NCI-H526 treated with DMSO at 0.1 percent for 48 hours (cell line): ENCODE results near the gene NHLH1.
A peak's percentile ranks its signal among the peaks of the same experiment; 100 is the strongest.

Source experiments
- DNase-seq: peaks from one replicate; lab custom pipeline; 2025; lab: John Stamatoyannopoulos, UW

Gene NHLH1

GRCh38 chr1:160359559-160360226 is 7.2 kb upstream of the NHLH1 start:
- no peak for DNase-seq

GRCh38 chr1:160360227-160360695 is 6.6 kb upstream of the NHLH1 start:
- DNase-seq, result no peak

- DNase-seq, result no peak
Measured at GRCh38 chr1:160361199-160361598, 5.7 kb upstream of the NHLH1 start.

- DNase-seq, result no peak
Measured at GRCh38 chr1:160361814-160362167, 5.1 kb upstream of the NHLH1 start.

- DNase-seq, result no peak
Measured at GRCh38 chr1:160362168-160362957, 4.5 kb upstream of the NHLH1 start.

GRCh38 chr1:160363010-160363409 is 3.9 kb upstream of the NHLH1 start:
- no peak for DNase-seq

- no peak for DNase-seq
Measured at GRCh38 chr1:160363951-160364735, 2.7 kb upstream of the NHLH1 start.

GRCh38 chr1:160365325-160365724 is 1.5 kb upstream of the NHLH1 start:
- DNase-seq, result no peak

GRCh38 chr1:160367516-160367900 is 637 bp downstream of the NHLH1 start:
- no peak for DNase-seq

- no peak for DNase-seq
Measured at GRCh38 chr1:160367934-160368923, 1.4 kb downstream of the NHLH1 start.

GRCh38 chr1:160369087-160369486 is 2.2 kb downstream of the NHLH1 start:
- DNase-seq, result no peak

GRCh38 chr1:160370561-160371345 is 3.9 kb downstream of the NHLH1 start:
- no peak for DNase-seq

- DNase-seq, result no peak
Measured at GRCh38 chr1:160371346-160371631, 4.4 kb downstream of the NHLH1 start.

- DNase-seq, result no peak
Measured at GRCh38 chr1:160371756-160372155, 4.9 kb downstream of the NHLH1 start.

- DNase-seq, result no peak
Measured at GRCh38 chr1:160373696-160374095, 6.8 kb downstream of the NHLH1 start.

GRCh38 chr1:160374306-160375110 is 7.6 kb downstream of the NHLH1 start:
- no peak for DNase-seq

- DNase-seq, result no peak
Measured at GRCh38 chr1:160375788-160376524, 9.1 kb downstream of the NHLH1 start.

GRCh38 chr1:160376525-160377131 is 9.8 kb downstream of the NHLH1 start:
- DNase-seq, result peak; percentile 82
